Stomach smooth muscle (tissue), 2 donors: ENCODE measurements around the gene FNDC3B.
"Not testable (repeated sequence)": the region's sequence is repeated elsewhere in the genome, so short reads cannot be mapped to it uniquely, and the experiment has no call there.

Source experiments
- H3K27ac ChIP-seq: one replicate; pipeline ENCODE4 v1.7.0; 2013; ENCODE audit warnings: mild to moderate bottlenecking, low read length, inconsistent platforms
- H3K27me3 ChIP-seq, 2 donors: one replicate each; pipeline ENCODE4 v1.7.0; 2013; ENCODE audit warnings: low read length in 2 of 2; ENCODE audit not compliant: insufficient read depth in 2 of 2, control insufficient read depth in 1 of 2
- H3K36me3 ChIP-seq, 2 donors: one replicate each; pipeline ENCODE4 v1.7.0; 2013; ENCODE audit warnings: low read length in 2 of 2; ENCODE audit not compliant: control insufficient read depth in 2 of 2, insufficient read depth in 2 of 2
- H3K4me1 ChIP-seq: one replicate; pipeline ENCODE4 v1.7.0; 2013; ENCODE audit warnings: low read length; ENCODE audit not compliant: control insufficient read depth, insufficient read depth
- H3K4me3 ChIP-seq, 2 donors: one replicate each; pipeline ENCODE4 v1.7.0; 2013; ENCODE audit warnings: low read length in 2 of 2
- H3K9ac ChIP-seq, 2 donors: one replicate each; pipeline ENCODE4 v1.7.0; 2013; ENCODE audit warnings: low read length in 2 of 2, mild to moderate bottlenecking in 1 of 2
- H3K9me3 ChIP-seq, 2 donors: one replicate each; pipeline ENCODE4 v1.7.0; 2013; ENCODE audit warnings: low read length in 2 of 2; ENCODE audit not compliant: control insufficient read depth in 2 of 2
- donor health status: healthy.
- donor health status: Pancreatic carcinoma.

Gene FNDC3B

DNA sequence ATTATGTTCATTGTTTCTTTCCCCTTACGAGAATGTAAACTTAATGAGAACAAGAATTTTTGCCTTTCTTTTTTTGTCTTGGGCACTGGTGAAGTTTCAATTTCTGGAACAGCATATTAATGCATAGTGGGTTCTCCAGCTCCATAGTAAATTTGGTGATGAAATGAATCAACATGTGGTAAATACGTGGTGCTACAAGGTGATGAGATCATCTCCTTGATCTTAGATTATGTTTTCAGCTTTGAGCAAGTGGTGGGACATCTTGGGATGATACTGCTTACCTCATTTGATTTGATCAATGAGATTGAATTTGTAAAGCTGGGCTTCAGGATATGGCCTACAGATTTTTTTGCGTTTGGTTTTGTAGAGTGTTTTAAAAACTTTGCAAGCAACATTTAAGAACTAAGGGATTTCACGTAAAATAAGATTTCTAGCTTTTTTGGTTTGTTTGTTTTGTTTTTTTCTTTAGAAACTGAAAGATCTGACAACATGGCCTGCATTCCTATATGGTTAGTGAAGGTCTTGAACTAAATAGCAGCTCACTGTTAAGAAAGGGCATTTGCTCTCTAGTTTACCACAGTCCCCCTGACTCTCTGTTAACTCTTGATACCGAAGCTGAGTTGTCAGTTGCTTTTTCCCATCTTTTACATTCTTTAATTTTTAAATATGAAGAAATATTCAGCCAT lies 45.6 kb downstream of the FNDC3B start:
- no peak overlapping the region for H3K4me3 ChIP-seq
- H3K4me1 ChIP-seq, result peaks cover 9% of the 10 kb centered on the region
- no peak overlapping the region for H3K27ac ChIP-seq
- no peaks in the 10 kb centered on the region for H3K9me3 ChIP-seq
- H3K27me3 ChIP-seq, result no peaks in the 10 kb centered on the region
- H3K36me3 ChIP-seq, result no peaks in the 10 kb centered on the region
- no peak overlapping the region for H3K9ac ChIP-seq

DNA sequence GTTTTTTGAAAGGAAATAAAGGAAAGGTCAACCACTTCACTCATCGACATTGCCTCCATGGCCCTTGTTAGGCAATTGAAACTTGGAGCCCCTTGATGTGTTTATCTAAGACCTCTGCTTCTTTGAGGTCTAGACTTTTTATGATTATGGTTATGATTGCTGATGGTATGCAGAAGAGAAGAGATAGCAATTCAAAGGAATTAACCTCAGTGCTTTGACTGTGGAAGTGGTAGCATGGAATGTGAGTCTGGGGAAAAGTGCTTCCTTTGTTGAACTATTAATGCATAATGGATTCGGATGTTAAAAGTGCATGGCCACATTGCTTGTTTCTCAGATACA lies 46.1 kb downstream of the FNDC3B start:
- Histone ChIP-seq H3K27ac (no peak overlapping the region), H3K4me1 (peaks cover 9% of the 10 kb centered on the region), H3K9me3 (no peaks in the 10 kb centered on the region)

GRCh38 chr3:172086071-172086470 lies 46.7 kb downstream of the FNDC3B start:
- H3K9me3 ChIP-seq, result no peaks in the 10 kb centered on the region
- no peaks in the 10 kb centered on the region for H3K36me3 ChIP-seq
- no peak overlapping the region for H3K9ac ChIP-seq
- peaks cover 9% of the 10 kb centered on the region for H3K4me1 ChIP-seq
- H3K27ac ChIP-seq, result no peak overlapping the region
- no peaks in the 10 kb centered on the region for H3K27me3 ChIP-seq
- H3K4me3 ChIP-seq, result no peak overlapping the region

More for the DNA sequence above, 46.1 kb downstream of the FNDC3B start:
- Histone ChIP-seq H3K36me3 (no peaks in the 10 kb centered on the region), H3K4me3 (no peak overlapping the region), H3K27me3 (no peaks in the 10 kb centered on the region), H3K9ac (no peak overlapping the region)

- no peaks in the 10 kb centered on the region for H3K27me3 ChIP-seq
- peaks cover 9% of the 10 kb centered on the region for H3K4me1 ChIP-seq
- no peak overlapping the region for H3K27ac ChIP-seq
- H3K9me3 ChIP-seq, result no peaks in the 10 kb centered on the region
- H3K9ac ChIP-seq, result no peak overlapping the region
- H3K4me3 ChIP-seq, result no peak overlapping the region
- no peaks in the 10 kb centered on the region for H3K36me3 ChIP-seq
Observed at GRCh38 chr3:172087198-172087597, 47.8 kb downstream of the FNDC3B start.

GRCh38 chr3:172087602-172088580 lies 48.5 kb downstream of the FNDC3B start:
- H3K36me3 ChIP-seq, result no peaks in the 10 kb centered on the region
- no peak overlapping the region for H3K9ac ChIP-seq
- H3K9me3 ChIP-seq, result no peaks in the 10 kb centered on the region
- no peak overlapping the region for H3K4me3 ChIP-seq
- H3K27me3 ChIP-seq, result no peaks in the 10 kb centered on the region
- H3K27ac ChIP-seq, result no peak overlapping the region
- peaks cover 3% of the 10 kb centered on the region for H3K4me1 ChIP-seq

- H3K36me3 ChIP-seq, result no peaks in the 10 kb centered on the region
- no peaks in the 10 kb centered on the region for H3K9me3 ChIP-seq
- no peaks in the 10 kb centered on the region for H3K4me1 ChIP-seq
- H3K27ac ChIP-seq, result no peak overlapping the region
- H3K9ac ChIP-seq, result no peak overlapping the region
- H3K4me3 ChIP-seq, result no peak overlapping the region
- no peaks in the 10 kb centered on the region for H3K27me3 ChIP-seq
Observed at GRCh38 chr3:172089250-172089649, 49.9 kb downstream of the FNDC3B start.

DNA sequence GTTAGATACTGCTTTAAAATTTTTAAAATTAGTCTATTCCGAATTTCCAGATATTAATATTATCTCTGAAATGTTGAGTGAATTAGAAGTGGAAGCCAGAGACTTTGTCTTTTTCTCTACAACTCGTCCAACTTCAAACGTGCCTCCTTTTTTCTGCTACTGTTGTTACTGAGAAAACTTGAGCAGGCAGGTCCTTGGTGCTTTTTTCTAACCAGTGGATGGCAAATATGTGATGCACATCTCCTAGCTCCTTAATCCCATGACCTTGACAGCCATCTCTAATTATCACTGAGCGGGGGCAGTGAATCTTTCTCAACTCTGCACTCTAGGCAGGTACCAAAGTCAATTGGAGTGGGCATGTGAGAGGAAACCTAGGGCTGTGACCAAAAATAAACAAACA lies 50.7 kb downstream of the FNDC3B start:
- no peaks in the 10 kb centered on the region for H3K4me1 ChIP-seq
- no peaks in the 10 kb centered on the region for H3K36me3 ChIP-seq
- H3K4me3 ChIP-seq, result no peak overlapping the region
- H3K27me3 ChIP-seq, result no peaks in the 10 kb centered on the region
- no peak overlapping the region for H3K27ac ChIP-seq
- H3K9ac ChIP-seq, result no peak overlapping the region
- no peaks in the 10 kb centered on the region for H3K9me3 ChIP-seq

DNA sequence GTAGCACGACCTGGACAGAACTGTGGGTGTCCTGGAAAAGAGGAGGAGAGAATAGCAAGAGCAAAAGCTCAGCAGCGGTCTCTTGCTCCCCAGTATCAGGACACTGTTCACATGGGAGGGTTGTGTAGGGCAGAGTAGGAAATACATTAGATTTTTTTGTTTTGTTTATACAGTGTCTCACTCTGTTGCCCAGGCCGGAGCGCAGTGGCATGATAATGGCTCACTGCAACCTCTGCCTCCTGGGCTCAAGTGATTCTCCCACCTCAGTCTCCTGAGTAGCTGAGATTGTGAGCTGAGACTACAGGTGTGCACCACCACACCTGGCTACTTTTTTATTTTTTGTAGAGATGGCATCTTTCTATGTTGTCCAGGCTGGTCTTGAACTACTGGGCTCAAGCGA lies 53.3 kb downstream of the FNDC3B start:
- Histone ChIP-seq H3K4me3 (no peak overlapping the region), H3K27me3 (no peaks in the 10 kb centered on the region), H3K27ac (no peak overlapping the region), H3K4me1 (no peaks in the 10 kb centered on the region), H3K9ac (no peak overlapping the region), H3K36me3 (no peaks in the 10 kb centered on the region), H3K9me3 (no peaks in the 10 kb centered on the region)

DNA sequence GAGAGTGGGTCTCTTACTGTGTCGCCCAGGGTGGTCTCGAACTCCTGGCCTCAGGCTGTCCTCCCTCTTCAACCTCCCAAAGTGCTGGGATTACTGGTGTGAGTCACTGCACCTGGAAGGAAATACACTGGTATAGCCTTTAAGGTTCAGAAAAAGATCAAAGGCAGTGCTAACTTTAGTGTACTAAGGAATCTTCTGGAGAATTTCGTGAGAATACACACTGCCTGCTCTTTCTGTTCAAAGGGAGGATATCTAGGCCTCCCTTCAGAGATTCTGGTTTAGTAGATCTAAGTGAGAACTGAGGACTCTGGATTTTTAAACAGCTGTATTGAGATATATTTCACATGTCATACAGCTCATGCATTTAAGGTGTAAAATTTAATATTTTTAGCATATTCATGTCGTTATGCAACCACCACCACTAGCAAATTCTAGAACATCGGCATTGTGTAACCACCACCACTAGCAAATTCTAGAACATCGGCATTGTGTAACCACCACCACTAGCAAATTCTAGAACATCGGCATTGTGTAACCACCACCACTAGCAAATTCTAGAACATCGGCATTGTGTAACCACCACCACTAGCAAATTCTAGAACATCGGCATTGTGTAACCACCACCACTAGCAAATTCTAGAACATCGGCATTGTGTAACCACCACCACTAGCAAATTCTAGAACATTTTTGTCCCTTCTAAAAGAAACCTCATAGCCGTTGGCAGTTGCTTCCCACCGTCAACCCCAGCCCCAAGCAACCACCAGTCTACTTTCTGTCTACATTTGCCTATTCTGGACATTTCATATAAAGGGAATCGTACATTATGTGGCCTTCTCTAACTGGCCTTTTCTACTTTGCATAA lies 54.4 kb downstream of the FNDC3B start:
- H3K36me3 ChIP-seq, H3K9ac ChIP-seq, H3K4me1 ChIP-seq, H3K27ac ChIP-seq, H3K27me3 ChIP-seq, H3K4me3 ChIP-seq, H3K9me3 ChIP-seq: not testable (repeated sequence)

DNA sequence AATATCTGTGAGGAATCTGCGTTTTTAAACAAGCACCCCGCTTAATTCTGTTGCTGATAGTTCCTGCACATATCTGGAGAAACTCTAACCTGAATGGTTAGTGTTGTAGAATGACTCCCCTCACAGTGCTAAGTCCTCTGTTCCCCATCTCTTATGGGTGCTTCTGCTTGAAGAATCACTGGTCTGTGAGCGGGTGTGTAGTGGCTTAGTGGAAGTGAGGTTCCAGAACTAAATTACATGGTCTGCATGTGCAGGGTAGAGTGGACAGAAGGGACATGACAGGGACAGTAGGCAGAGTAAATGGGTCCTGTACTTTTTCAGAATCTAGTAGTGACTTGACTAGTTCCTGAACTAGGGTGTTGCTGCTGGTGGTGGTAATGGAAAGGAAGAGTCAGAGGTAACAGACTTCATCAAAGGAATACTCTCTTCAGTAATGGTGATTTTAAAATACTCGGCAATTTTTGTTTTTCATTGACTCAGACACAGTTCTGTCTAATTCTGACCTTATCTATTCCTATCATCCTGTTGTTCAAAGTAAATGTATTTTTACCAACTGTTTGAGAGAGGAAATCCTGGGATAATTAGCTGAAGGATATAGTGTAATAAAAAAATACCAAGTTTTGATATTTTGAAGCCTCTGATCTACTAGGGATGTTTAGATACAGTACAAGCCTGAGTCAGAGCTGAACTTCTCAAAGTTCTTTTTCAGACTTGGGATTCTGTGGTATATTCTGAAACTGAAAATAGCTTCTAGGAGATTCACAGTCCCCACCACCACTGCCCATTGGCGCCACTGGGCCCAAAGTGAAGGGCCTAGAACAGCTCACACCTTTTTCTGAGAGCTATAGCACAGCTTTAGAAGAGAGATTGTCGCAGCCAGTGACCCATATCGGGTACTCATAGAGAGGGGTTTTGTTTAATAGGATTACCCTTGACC lies 55.5 kb downstream of the FNDC3B start:
- Histone ChIP-seq H3K27ac (no peak overlapping the region), H3K4me1 (no peaks in the 10 kb centered on the region), H3K4me3 (no peak overlapping the region), H3K9me3 (no peaks in the 10 kb centered on the region), H3K36me3 (no peaks in the 10 kb centered on the region), H3K9ac (no peak overlapping the region), H3K27me3 (no peaks in the 10 kb centered on the region)
